ENCODE results near the gene MYL7. TPM values are rescaled to one million over a fixed set of nuclear protein-coding genes. Genes with fewer than 3 reads are reported as not detected.

Gene MYL7
- total and polyA plus RNA-seq, 2 donors (not counting 3 experiments of a cell fraction or from before 2014, with no cell fraction given), result not detected

DNA sequence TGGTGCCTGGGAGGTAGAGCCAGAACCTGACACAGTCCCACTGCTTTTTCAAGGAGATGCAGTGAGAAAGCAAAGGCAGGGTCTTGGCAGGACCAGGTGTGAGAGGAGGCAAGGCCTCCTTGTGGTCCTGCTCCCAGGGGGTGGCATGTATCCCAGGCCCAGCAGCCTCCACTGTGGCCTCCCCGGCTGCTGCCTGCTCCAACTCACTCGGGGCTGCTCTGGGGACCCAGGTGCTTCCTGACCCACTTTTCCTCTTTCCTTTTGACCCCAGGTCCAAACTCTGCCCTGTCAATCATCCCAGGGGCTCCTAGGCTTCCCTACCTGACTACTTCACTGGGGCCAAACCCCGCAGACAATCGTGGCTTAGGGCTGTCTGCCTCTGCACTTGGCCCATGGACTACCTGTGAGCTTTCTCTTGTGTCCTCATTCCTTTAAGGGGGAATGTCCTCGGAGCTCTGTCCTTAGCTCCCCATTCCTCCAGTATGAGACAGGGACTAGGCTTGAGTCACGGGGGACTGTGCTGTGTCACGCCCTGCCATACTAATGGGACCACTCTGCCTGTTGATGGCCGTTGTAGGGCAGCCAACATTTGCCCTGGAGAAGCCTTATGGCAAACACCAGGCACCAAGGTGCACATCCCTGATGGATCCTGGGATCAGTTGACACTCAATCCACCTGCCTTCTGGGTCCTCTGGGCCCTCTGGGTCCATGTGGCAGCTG is 38.1 kb downstream of the MYL7 start:
- H3K27me3 ChIP-seq (ENCODE audit: control insufficient read depth in 2 of 2, insufficient read depth in 2 of 2, low read length in 2 of 2), result no peaks in the 10 kb centered on the region
- TF ChIP-seq GATA2 (IDR thresholded peaks at IDR 0.05; ENCODE audit: insufficient read depth, insufficient read length, low read depth, low read length) (no peak), EZH2 (IDR thresholded peaks at IDR 0.05; ENCODE audit: borderline replicate concordance, low read depth, low read length, severe bottlenecking) (no peak), POLR2A (IDR thresholded peaks at IDR 0.05; ENCODE audit: low read depth, low read length) (no peak), MAX (IDR thresholded peaks at IDR 0.05; ENCODE audit: insufficient read depth, insufficient read length) (no peak), MYC (IDR thresholded peaks at IDR 0.05; ENCODE audit: low read depth, low read length) (no peak), CTCF (IDR thresholded peaks at IDR 0.05; ENCODE audit: extremely low read depth in 1 of 2, insufficient read depth in 1 of 2, low read depth in 1 of 2, low read length in 2 of 2) (no peak), JUN (IDR thresholded peaks at IDR 0.05; ENCODE audit: borderline replicate concordance, insufficient read depth, insufficient read length, low read depth) (no peak), POLR2AphosphoS5 (IDR thresholded peaks at IDR 0.05; ENCODE audit: insufficient read depth, low read depth, low read length) (no peak), FOS (IDR thresholded peaks at IDR 0.05; ENCODE audit: borderline replicate concordance, insufficient read depth, low read length) (no peak)
- H2AFZ ChIP-seq (ENCODE audit: low read depth, low read length), result no peak overlapping the region
- no peak overlapping the region for H3K4me2 ChIP-seq (ENCODE audit: insufficient read depth, low read length)
- no peaks in the 10 kb centered on the region for H3K9me1 ChIP-seq (replicated peaks; ENCODE audit: control insufficient read depth, extremely low read depth, insufficient read depth, low read length)
- peaks cover 5% of the 10 kb centered on the region for H3K79me2 ChIP-seq (ENCODE audit: control insufficient read depth, insufficient read depth, low read length)
- ChIA-PET CTCF (interaction anchor here (0.8 kb wide), 1 partner anchor 74 kb away, joined by 3 read pairs; no protein-coding TSS in a partner anchor), POLR2A (no interaction called here)
- no peaks in the 10 kb centered on the region for H4K20me1 ChIP-seq (replicated peaks; ENCODE audit: control insufficient read depth, extremely low read depth, insufficient read depth, low read length)
- BruUV-seq (replicated peaks), result no TSS peak
- no peak for FAIRE-seq
- peaks cover 3% of the 10 kb centered on the region for H3K4me1 ChIP-seq (ENCODE audit: control insufficient read depth, extremely low read depth, insufficient read depth, low read length)
- H3K9ac ChIP-seq (replicated peaks; ENCODE audit: extremely low read depth, insufficient read depth, low read length), result no peak overlapping the region
- no peaks in the 10 kb centered on the region for H3K36me3 ChIP-seq (ENCODE audit: control insufficient read depth in 2 of 2, extremely low read depth in 1 of 2, insufficient read depth in 2 of 2, low read length in 2 of 2)
- no peak for DNase-seq (ENCODE audit: low read depth, low spot score)
- dilution Hi-C loops (cut with MboI; ENCODE audit: extremely low pct_ligation_motif_present, low sequenced_read_pairs), result no loop called here
- no peaks in the 10 kb centered on the region for H3K9me3 ChIP-seq (replicated peaks; ENCODE audit: control insufficient read depth, insufficient read depth, low read length)
- H3K27ac ChIP-seq (ENCODE audit: insufficient read depth, low read depth, low read length), result no peak overlapping the region
- no peak overlapping the region for H3K4me3 ChIP-seq (replicated peaks in 1 of 3; ENCODE audit: insufficient read depth in 1 of 3, low read depth in 1 of 3, low read length in 3 of 3)
- intact Hi-C loops (cut with micrococcal nuclease), result no loop called here

All from endothelial cell of umbilical vein (primary cell).